Measurements from ENCODE around the gene MKLN1.

The MKLN1 gene

GRCh38 chr7:131476740-131477139 is 149.1 kb downstream of the MKLN1 start:
- no peaks in the 10 kb centered on the region for H3K4me1 ChIP-seq (ENCODE audit: control insufficient read depth in 1 of 2, insufficient read depth in 2 of 2, low read length in 2 of 2)
- no peak overlapping the region for H3K27ac ChIP-seq (ENCODE audit: low read depth, low read length)
- no peaks in the 10 kb centered on the region for H3K9me3 ChIP-seq (ENCODE audit: control insufficient read depth in 1 of 2, low read length in 2 of 2)
- H3K27me3 ChIP-seq (ENCODE audit: control insufficient read depth in 1 of 2, insufficient read depth in 2 of 2, low read length in 2 of 2), result no peaks in the 10 kb centered on the region
- no peak overlapping the region for H3K4me3 ChIP-seq (ENCODE audit: low read depth in 1 of 2, low read length in 2 of 2)
- H3K36me3 ChIP-seq (ENCODE audit: control insufficient read depth in 1 of 2, insufficient read depth in 2 of 2, low read length in 2 of 2), result peaks cover 3 to 12% of the 10 kb centered on the region in 2 donors
- no peak overlapping the region for H3K9ac ChIP-seq (ENCODE audit: low read depth in 1 of 2, low read length in 2 of 2)

GRCh38 chr7:131480384-131481315 is 153.0 kb downstream of the MKLN1 start:
- Histone ChIP-seq H3K36me3 (ENCODE audit: control insufficient read depth in 1 of 2, insufficient read depth in 2 of 2, low read length in 2 of 2) (peaks cover 3 to 15% of the 10 kb centered on the region in 2 donors), H3K27me3 (ENCODE audit: control insufficient read depth in 1 of 2, insufficient read depth in 2 of 2, low read length in 2 of 2) (no peaks in the 10 kb centered on the region), H3K9ac (ENCODE audit: low read depth in 1 of 2, low read length in 2 of 2) (no peak overlapping the region), H3K27ac (ENCODE audit: low read depth, low read length) (no peak overlapping the region), H3K4me1 (ENCODE audit: control insufficient read depth in 1 of 2, insufficient read depth in 2 of 2, low read length in 2 of 2) (no peaks in the 10 kb centered on the region), H3K4me3 (ENCODE audit: low read depth in 1 of 2, low read length in 2 of 2) (no peak overlapping the region), H3K9me3 (ENCODE audit: control insufficient read depth in 1 of 2, low read length in 2 of 2) (no peaks in the 10 kb centered on the region)

- no peak overlapping the region for H3K27ac ChIP-seq (ENCODE audit: low read depth, low read length)
- H3K36me3 ChIP-seq (ENCODE audit: control insufficient read depth in 1 of 2, insufficient read depth in 2 of 2, low read length in 2 of 2), result peaks cover 0 to 19% of the 10 kb centered on the region in 2 donors
- no peaks in the 10 kb centered on the region for H3K9me3 ChIP-seq (ENCODE audit: control insufficient read depth in 1 of 2, low read length in 2 of 2)
- no peak overlapping the region for H3K4me3 ChIP-seq (ENCODE audit: low read depth in 1 of 2, low read length in 2 of 2)
- H3K9ac ChIP-seq (ENCODE audit: low read depth in 1 of 2, low read length in 2 of 2), result no peak overlapping the region
- H3K4me1 ChIP-seq (ENCODE audit: control insufficient read depth in 1 of 2, insufficient read depth in 2 of 2, low read length in 2 of 2), result no peaks in the 10 kb centered on the region
- H3K27me3 ChIP-seq (ENCODE audit: control insufficient read depth in 1 of 2, insufficient read depth in 2 of 2, low read length in 2 of 2), result no peaks in the 10 kb centered on the region
Measured at GRCh38 chr7:131482800-131483199, 155.1 kb downstream of the MKLN1 start.

- H3K9ac ChIP-seq (ENCODE audit: low read depth in 1 of 2, low read length in 2 of 2), result no peak overlapping the region
- H3K4me1 ChIP-seq (ENCODE audit: control insufficient read depth in 1 of 2, insufficient read depth in 2 of 2, low read length in 2 of 2), result no peaks in the 10 kb centered on the region
- peaks cover 0 to 19% of the 10 kb centered on the region in 2 donors for H3K36me3 ChIP-seq (ENCODE audit: control insufficient read depth in 1 of 2, insufficient read depth in 2 of 2, low read length in 2 of 2)
- no peaks in the 10 kb centered on the region for H3K9me3 ChIP-seq (ENCODE audit: control insufficient read depth in 1 of 2, low read length in 2 of 2)
- H3K27ac ChIP-seq (ENCODE audit: low read depth, low read length), result no peak overlapping the region
- H3K27me3 ChIP-seq (ENCODE audit: control insufficient read depth in 1 of 2, insufficient read depth in 2 of 2, low read length in 2 of 2), result no peaks in the 10 kb centered on the region
- no peak overlapping the region for H3K4me3 ChIP-seq (ENCODE audit: low read depth in 1 of 2, low read length in 2 of 2)
Measured at GRCh38 chr7:131483586-131483985, 155.9 kb downstream of the MKLN1 start.

GRCh38 chr7:131486346-131486745 is 158.7 kb downstream of the MKLN1 start:
- Histone ChIP-seq H3K4me1 (ENCODE audit: control insufficient read depth in 1 of 2, insufficient read depth in 2 of 2, low read length in 2 of 2) (no peaks in the 10 kb centered on the region), H3K27me3 (ENCODE audit: control insufficient read depth in 1 of 2, insufficient read depth in 2 of 2, low read length in 2 of 2) (no peaks in the 10 kb centered on the region), H3K36me3 (ENCODE audit: control insufficient read depth in 1 of 2, insufficient read depth in 2 of 2, low read length in 2 of 2) (peaks cover 0 to 19% of the 10 kb centered on the region in 2 donors), H3K4me3 (ENCODE audit: low read depth in 1 of 2, low read length in 2 of 2) (no peak overlapping the region), H3K9me3 (ENCODE audit: control insufficient read depth in 1 of 2, low read length in 2 of 2) (no peaks in the 10 kb centered on the region), H3K27ac (ENCODE audit: low read depth, low read length) (no peak overlapping the region), H3K9ac (ENCODE audit: low read depth in 1 of 2, low read length in 2 of 2) (no peak overlapping the region)

- H3K4me1 ChIP-seq (ENCODE audit: control insufficient read depth in 1 of 2, insufficient read depth in 2 of 2, low read length in 2 of 2), result no peaks in the 10 kb centered on the region
- no peaks in the 10 kb centered on the region for H3K9me3 ChIP-seq (ENCODE audit: control insufficient read depth in 1 of 2, low read length in 2 of 2)
- peaks cover 0 to 16% of the 10 kb centered on the region in 2 donors for H3K36me3 ChIP-seq (ENCODE audit: control insufficient read depth in 1 of 2, insufficient read depth in 2 of 2, low read length in 2 of 2)
- H3K4me3 ChIP-seq (ENCODE audit: low read depth in 1 of 2, low read length in 2 of 2), result no peak overlapping the region
- H3K27ac ChIP-seq (ENCODE audit: low read depth, low read length), result no peak overlapping the region
- no peak overlapping the region for H3K9ac ChIP-seq (ENCODE audit: low read depth in 1 of 2, low read length in 2 of 2)
- H3K27me3 ChIP-seq (ENCODE audit: control insufficient read depth in 1 of 2, insufficient read depth in 2 of 2, low read length in 2 of 2), result no peaks in the 10 kb centered on the region
Measured at GRCh38 chr7:131487217-131487616, 159.5 kb downstream of the MKLN1 start.

- no peaks in the 10 kb centered on the region for H3K27me3 ChIP-seq (ENCODE audit: control insufficient read depth in 1 of 2, insufficient read depth in 2 of 2, low read length in 2 of 2)
- H3K27ac ChIP-seq (ENCODE audit: low read depth, low read length), result no peak overlapping the region
- H3K4me3 ChIP-seq (ENCODE audit: low read depth in 1 of 2, low read length in 2 of 2), result no peak overlapping the region
- peaks cover 0 to 9% of the 10 kb centered on the region in 2 donors for H3K36me3 ChIP-seq (ENCODE audit: control insufficient read depth in 1 of 2, insufficient read depth in 2 of 2, low read length in 2 of 2)
- H3K9ac ChIP-seq (ENCODE audit: low read depth in 1 of 2, low read length in 2 of 2), result no peak overlapping the region
- no peaks in the 10 kb centered on the region for H3K9me3 ChIP-seq (ENCODE audit: control insufficient read depth in 1 of 2, low read length in 2 of 2)
- H3K4me1 ChIP-seq (ENCODE audit: control insufficient read depth in 1 of 2, insufficient read depth in 2 of 2, low read length in 2 of 2), result peaks cover 0 to 7% of the 10 kb centered on the region in 2 donors
Measured at GRCh38 chr7:131488361-131488760, 160.7 kb downstream of the MKLN1 start.

- Histone ChIP-seq H3K27me3 (ENCODE audit: control insufficient read depth in 1 of 2, insufficient read depth in 2 of 2, low read length in 2 of 2) (no peaks in the 10 kb centered on the region), H3K36me3 (ENCODE audit: control insufficient read depth in 1 of 2, insufficient read depth in 2 of 2, low read length in 2 of 2) (peaks cover 0 to 4% of the 10 kb centered on the region in 2 donors), H3K27ac (ENCODE audit: low read depth, low read length) (no peak overlapping the region), H3K9me3 (ENCODE audit: control insufficient read depth in 1 of 2, low read length in 2 of 2) (no peaks in the 10 kb centered on the region), H3K9ac (ENCODE audit: low read depth in 1 of 2, low read length in 2 of 2) (no peak overlapping the region), H3K4me1 (ENCODE audit: control insufficient read depth in 1 of 2, insufficient read depth in 2 of 2, low read length in 2 of 2) (peaks cover 0 to 15% of the 10 kb centered on the region in 2 donors), H3K4me3 (ENCODE audit: low read depth in 1 of 2, low read length in 2 of 2) (no peak overlapping the region)
Measured at GRCh38 chr7:131489196-131489595, 161.5 kb downstream of the MKLN1 start.

GRCh38 chr7:131489881-131490280 is 162.2 kb downstream of the MKLN1 start:
- H3K4me3 ChIP-seq (ENCODE audit: low read depth in 1 of 2, low read length in 2 of 2), result no peak overlapping the region
- H3K4me1 ChIP-seq (ENCODE audit: control insufficient read depth in 1 of 2, insufficient read depth in 2 of 2, low read length in 2 of 2), result peaks cover 0 to 17% of the 10 kb centered on the region in 2 donors
- H3K9me3 ChIP-seq (ENCODE audit: control insufficient read depth in 1 of 2, low read length in 2 of 2), result no peaks in the 10 kb centered on the region
- no peak overlapping the region for H3K27ac ChIP-seq (ENCODE audit: low read depth, low read length)
- H3K27me3 ChIP-seq (ENCODE audit: control insufficient read depth in 1 of 2, insufficient read depth in 2 of 2, low read length in 2 of 2), result no peaks in the 10 kb centered on the region
- no peak overlapping the region for H3K9ac ChIP-seq (ENCODE audit: low read depth in 1 of 2, low read length in 2 of 2)
- H3K36me3 ChIP-seq (ENCODE audit: control insufficient read depth in 1 of 2, insufficient read depth in 2 of 2, low read length in 2 of 2), result peaks cover 0 to 4% of the 10 kb centered on the region in 2 donors

GRCh38 chr7:131493081-131493480 is 165.4 kb downstream of the MKLN1 start:
- H3K4me1 ChIP-seq (ENCODE audit: control insufficient read depth in 1 of 2, insufficient read depth in 2 of 2, low read length in 2 of 2), result peaks cover 0 to 17% of the 10 kb centered on the region in 2 donors

More at GRCh38 chr7:131493081-131493480, 165.4 kb downstream of the MKLN1 start:
- no peak overlapping the region for H3K4me3 ChIP-seq (ENCODE audit: low read depth in 1 of 2, low read length in 2 of 2)
- no peaks in the 10 kb centered on the region for H3K9me3 ChIP-seq (ENCODE audit: control insufficient read depth in 1 of 2, low read length in 2 of 2)
- no peak overlapping the region for H3K27ac ChIP-seq (ENCODE audit: low read depth, low read length)
- H3K27me3 ChIP-seq (ENCODE audit: control insufficient read depth in 1 of 2, insufficient read depth in 2 of 2, low read length in 2 of 2), result no peaks in the 10 kb centered on the region
- H3K9ac ChIP-seq (ENCODE audit: low read depth in 1 of 2, low read length in 2 of 2), result no peak overlapping the region
- H3K36me3 ChIP-seq (ENCODE audit: control insufficient read depth in 1 of 2, insufficient read depth in 2 of 2, low read length in 2 of 2), result peaks cover 3 to 7% of the 10 kb centered on the region in 2 donors

All from duodenal mucosa (tissue), 2 donors.